ENCODE data around the gene RHOG.
"Not testable (repeated sequence)": the region's sequence is repeated elsewhere in the genome, so short reads cannot be mapped to it uniquely, and the experiment has no call there.

RHOG gene

DNA sequence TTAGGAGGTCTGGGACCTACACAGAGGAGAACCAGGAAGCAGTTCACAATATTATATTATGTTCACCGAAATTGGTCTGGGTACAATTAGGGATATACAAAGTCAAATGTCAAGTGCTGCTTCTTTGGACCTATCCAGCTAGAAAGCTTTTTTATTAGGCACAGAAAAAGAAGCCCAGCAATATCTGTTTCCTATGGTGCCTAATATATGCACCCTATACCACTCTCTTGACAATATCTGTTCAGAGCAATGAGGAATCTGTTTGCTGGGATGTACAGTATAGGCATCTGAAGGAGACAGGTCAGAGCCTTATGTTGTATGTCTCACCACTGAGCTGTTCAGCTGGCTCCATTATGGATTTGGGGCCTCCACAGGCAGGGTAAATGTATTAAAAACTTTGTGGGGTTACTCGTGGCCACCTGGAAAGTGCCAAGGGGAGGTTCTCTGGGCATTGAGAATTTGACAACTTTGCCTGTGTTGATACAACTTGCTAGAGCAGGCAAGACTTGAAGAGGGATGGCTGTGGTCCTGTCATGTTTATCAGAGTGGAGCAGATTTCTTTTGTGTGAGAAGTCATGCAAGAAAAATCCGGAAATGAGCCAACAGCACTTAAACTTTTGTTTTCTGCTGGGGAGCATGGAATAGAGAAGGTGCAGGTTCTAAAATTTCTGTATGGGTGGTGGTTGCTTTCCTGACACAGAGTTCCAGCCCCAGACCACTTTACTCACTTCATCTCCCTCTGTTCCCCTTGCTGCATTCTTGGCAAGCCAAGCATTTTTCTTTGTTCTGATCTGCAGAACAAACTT lies 24.8 kb upstream of the RHOG start:
- DNase-seq, result no peak
- TF ChIP-seq, protein P1, sequence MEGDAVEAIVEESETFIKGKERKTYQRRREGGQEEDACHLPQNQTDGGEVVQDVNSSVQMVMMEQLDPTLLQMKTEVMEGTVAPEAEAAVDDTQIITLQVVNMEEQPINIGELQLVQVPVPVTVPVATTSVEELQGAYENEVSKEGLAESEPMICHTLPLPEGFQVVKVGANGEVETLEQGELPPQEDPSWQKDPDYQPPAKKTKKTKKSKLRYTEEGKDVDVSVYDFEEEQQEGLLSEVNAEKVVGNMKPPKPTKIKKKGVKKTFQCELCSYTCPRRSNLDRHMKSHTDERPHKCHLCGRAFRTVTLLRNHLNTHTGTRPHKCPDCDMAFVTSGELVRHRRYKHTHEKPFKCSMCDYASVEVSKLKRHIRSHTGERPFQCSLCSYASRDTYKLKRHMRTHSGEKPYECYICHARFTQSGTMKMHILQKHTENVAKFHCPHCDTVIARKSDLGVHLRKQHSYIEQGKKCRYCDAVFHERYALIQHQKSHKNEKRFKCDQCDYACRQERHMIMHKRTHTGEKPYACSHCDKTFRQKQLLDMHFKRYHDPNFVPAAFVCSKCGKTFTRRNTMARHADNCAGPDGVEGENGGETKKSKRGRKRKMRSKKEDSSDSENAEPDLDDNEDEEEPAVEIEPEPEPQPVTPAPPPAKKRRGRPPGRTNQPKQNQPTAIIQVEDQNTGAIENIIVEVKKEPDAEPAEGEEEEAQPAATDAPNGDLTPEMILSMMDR (IDR thresholded peaks at IDR 0.05), result no peak
- H3K27me3 Mint-ChIP-seq (ENCODE audit: low read depth, poor library complexity), result no peaks in the 10 kb centered on the region
- H3K9me3 Mint-ChIP-seq, result no peaks in the 10 kb centered on the region
- H3K4me1 Mint-ChIP-seq, result peaks cover 48% of the 10 kb centered on the region
- H3K4me3 Mint-ChIP-seq, result no peak overlapping the region
- peak overlapping the region; percentile 78 for H3K27ac Mint-ChIP-seq
- H3K36me3 Mint-ChIP-seq (ENCODE audit: low read depth), result peaks cover 5% of the 10 kb centered on the region

- no peaks in the 10 kb centered on the region for H3K9me3 Mint-ChIP-seq
- no peak overlapping the region for H3K4me3 Mint-ChIP-seq
- no peaks in the 10 kb centered on the region for H3K27me3 Mint-ChIP-seq (ENCODE audit: low read depth, poor library complexity)
- no peak overlapping the region for H3K27ac Mint-ChIP-seq
- TF ChIP-seq, protein P1 (IDR thresholded peaks at IDR 0.05), result no peak
- peaks cover 5% of the 10 kb centered on the region for H3K36me3 Mint-ChIP-seq (ENCODE audit: low read depth)
- DNase-seq, result no peak
- peaks cover 59% of the 10 kb centered on the region for H3K4me1 Mint-ChIP-seq
Observed at GRCh38 chr11:3861683-3862082, 20.9 kb upstream of the RHOG start.

DNA sequence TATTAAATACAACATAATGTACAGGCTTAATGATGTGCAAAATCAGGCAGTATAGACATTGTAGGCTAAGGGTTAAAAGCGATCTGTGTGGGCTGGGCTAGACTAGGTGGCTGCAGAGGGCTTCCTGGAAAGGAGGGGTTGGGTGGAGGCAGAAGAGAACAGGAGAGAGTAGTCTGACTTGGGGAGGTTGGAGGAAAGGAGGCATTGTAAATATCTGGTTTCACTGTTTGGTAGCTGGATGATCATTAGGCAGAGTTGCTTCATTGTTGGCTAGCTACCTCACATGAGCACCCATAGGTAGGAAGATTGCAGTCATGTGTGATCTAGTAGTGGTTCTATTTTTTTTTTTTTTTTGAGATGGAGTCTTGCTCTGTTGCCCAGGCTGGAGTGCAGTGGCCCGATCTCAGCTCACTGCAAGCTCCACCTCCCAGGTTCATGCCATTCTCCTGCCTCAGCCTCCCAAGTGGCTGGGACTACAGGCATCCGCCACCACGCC lies 20.2 kb upstream of the RHOG start:
- Mint-ChIP-seq H3K27ac (peak overlapping the region; percentile 44), H3K4me3 (peak overlapping the region; percentile 9), H3K4me1 (peaks cover 61% of the 10 kb centered on the region)
- H3K36me3 Mint-ChIP-seq (ENCODE audit: low read depth); DNase-seq; H3K9me3 Mint-ChIP-seq; H3K27me3 Mint-ChIP-seq (ENCODE audit: low read depth, poor library complexity): not testable (repeated sequence)

DNA sequence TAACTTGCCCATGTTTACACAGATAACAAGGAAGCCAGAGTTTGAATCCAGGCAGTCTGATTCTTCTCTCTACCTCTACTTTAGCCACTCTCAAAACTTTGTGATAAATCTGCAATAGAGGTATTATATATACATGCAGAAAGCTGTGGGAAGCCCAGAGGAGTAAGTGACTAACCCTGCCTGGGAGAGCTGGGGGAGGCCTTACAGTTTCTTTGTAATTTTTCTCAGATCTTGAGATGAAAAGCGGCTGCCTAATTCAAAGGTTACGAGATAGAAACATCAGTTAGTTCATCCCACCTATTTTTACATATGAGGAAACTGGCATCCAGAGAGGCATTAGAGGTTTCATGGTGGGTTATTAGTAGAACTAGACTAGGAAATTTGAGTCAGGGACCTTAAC lies 19.6 kb upstream of the RHOG start:
- TF ChIP-seq, protein P1 (IDR thresholded peaks at IDR 0.05), result no peak
- H3K27ac Mint-ChIP-seq, result no peak overlapping the region
- DNase-seq, result no peak
- H3K4me3 Mint-ChIP-seq, result no peak overlapping the region
- no peaks in the 10 kb centered on the region for H3K27me3 Mint-ChIP-seq (ENCODE audit: low read depth, poor library complexity)
- H3K9me3 Mint-ChIP-seq, result no peaks in the 10 kb centered on the region
- peaks cover 5% of the 10 kb centered on the region for H3K36me3 Mint-ChIP-seq (ENCODE audit: low read depth)
- H3K4me1 Mint-ChIP-seq, result peaks cover 56% of the 10 kb centered on the region

DNA sequence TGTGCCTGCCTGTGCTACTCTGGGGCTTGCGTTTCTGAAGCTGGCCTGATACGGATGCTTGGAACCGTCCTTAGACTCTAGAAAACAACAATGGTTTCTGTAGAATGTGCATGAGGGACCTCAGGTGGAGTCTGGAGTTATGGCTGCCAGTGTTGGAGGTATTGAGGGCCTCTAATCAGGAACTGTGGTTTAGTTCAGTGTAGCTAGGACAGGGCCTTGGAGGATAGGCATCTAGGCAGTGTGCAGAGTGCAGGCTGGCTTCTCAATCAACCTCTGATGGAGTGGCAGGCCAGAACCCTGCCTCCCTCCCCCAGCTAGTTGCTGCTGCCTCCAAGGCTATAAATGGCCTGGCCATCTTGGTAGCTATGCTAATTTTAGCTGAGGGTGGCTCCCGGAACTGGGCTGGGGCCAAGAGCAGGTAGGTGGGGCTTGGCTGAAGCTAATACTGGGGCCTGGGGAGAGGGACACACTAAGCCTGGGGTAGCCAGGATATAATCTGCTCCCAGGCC lies 18.7 kb upstream of the RHOG start:
- no peak overlapping the region for H3K4me3 Mint-ChIP-seq
- no peak for DNase-seq
- TF ChIP-seq, protein P1 (IDR thresholded peaks at IDR 0.05), result no peak
- peaks cover 59% of the 10 kb centered on the region for H3K4me1 Mint-ChIP-seq
- no peaks in the 10 kb centered on the region for H3K9me3 Mint-ChIP-seq
- H3K36me3 Mint-ChIP-seq (ENCODE audit: low read depth), result peaks cover 5% of the 10 kb centered on the region
- no peak overlapping the region for H3K27ac Mint-ChIP-seq
- peaks cover 1% of the 10 kb centered on the region for H3K27me3 Mint-ChIP-seq (ENCODE audit: low read depth, poor library complexity)

DNA sequence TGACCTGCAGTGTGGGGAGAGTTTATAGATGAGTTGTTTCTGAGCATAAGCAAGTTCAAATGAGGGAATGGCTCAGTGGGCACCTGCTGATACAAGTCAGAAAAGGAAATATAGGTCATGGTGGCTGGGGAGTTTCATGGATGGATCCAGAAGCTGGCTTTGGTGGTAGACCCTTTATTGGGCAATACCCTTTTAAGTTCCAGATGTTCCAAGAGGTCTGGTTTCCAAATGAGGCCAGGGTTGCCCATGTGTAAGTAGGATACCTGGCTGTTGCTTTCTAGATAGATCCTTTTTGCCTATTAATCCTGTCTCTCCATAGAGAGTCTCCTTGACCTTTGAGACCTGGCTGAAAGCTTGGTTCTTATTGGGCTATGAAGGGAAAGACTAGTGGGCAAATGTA lies 16.9 kb upstream of the RHOG start:
- DNase-seq, result no peak
- Mint-ChIP-seq H3K4me3 (peak overlapping the region; percentile 94), H3K9me3 (no peaks in the 10 kb centered on the region), H3K27ac (no peak overlapping the region), H3K27me3 (ENCODE audit: low read depth, poor library complexity) (peaks cover 2% of the 10 kb centered on the region), H3K36me3 (ENCODE audit: low read depth) (peaks cover 5% of the 10 kb centered on the region), H3K4me1 (peaks cover 67% of the 10 kb centered on the region)
- TF ChIP-seq, protein P1 (IDR thresholded peaks at IDR 0.05), result no peak
